HL-60/S4 treated with phorbol 12-myristate 13-acetate at 8.2 ng/mL for 4 days and 3 days (cell line): ENCODE data around the gene PRR19.

Source experiments
- in situ Hi-C: fragments of 300-500 bp; cut with MboI; formaldehyde crosslinking; loops from 2 replicates; pipeline ENCODE4 v1.15.0; 2022; ENCODE audit warnings: low sequenced_read_pairs

The PRR19 gene

GRCh38 chr19:42344336-42344893, 42.5 kb downstream of the PRR19 start:
- in situ Hi-C loops = no loop called here

- in situ Hi-C loops = no loop called here
Measured at GRCh38 chr19:42345191-42345812, 43.4 kb downstream of the PRR19 start.

- in situ Hi-C loops = no loop called here
Measured at GRCh38 chr19:42348211-42348610, 46.3 kb downstream of the PRR19 start.

GRCh38 chr19:42349378-42350107, 47.6 kb downstream of the PRR19 start:
- in situ Hi-C loops = no loop called here

- in situ Hi-C loops = no loop called here
Measured at GRCh38 chr19:42350417-42350816, 48.5 kb downstream of the PRR19 start.

GRCh38 chr19:42351079-42351735, 49.3 kb downstream of the PRR19 start:
- in situ Hi-C loops = no loop called here

- in situ Hi-C loops = no loop called here
Measured at GRCh38 chr19:42352301-42353259, 50.6 kb downstream of the PRR19 start.

GRCh38 chr19:42353341-42354015, 51.5 kb downstream of the PRR19 start:
- in situ Hi-C loops = no loop called here

- in situ Hi-C loops = no loop called here
Measured at GRCh38 chr19:42355896-42356295, 54.0 kb downstream of the PRR19 start.

GRCh38 chr19:42356686-42357085, 54.8 kb downstream of the PRR19 start:
- in situ Hi-C loops = no loop called here

GRCh38 chr19:42357290-42357689, 55.4 kb downstream of the PRR19 start:
- in situ Hi-C loops = no loop called here
